ENCODE results near the gene GBA3.

Gene GBA3

DNA sequence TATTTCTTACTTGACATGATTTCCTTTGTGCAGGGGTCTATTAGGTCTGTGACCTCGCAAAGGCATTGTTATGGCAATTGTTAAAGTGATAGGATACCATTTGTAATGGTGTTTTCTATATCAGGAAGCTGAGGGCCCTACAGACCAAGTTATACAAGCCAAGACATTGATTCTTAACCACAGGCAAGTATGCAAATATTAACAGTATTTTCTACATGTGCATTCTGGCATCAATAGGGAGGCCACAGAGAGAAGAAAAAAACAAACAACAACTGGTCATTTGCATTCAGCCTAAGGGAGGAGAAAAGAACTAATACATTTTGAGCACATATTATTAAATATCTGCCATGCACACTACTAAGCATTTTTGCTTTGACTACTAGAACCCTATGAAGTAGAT lies 28.5 kb downstream of the GBA3 start:
- peaks cover 12% of the 10 kb centered on the region for H3K4me1 ChIP-seq (ENCODE audit: low read length)
- H3K27ac ChIP-seq (ENCODE audit: low read length) = no peak overlapping the region
- no peaks in the 10 kb centered on the region for H3K9me3 ChIP-seq (ENCODE audit: insufficient read depth, low read length)
- no peak for TF ChIP-seq EZH2phosphoT487 (IDR thresholded peaks at IDR 0.05; ENCODE audit: low read depth)
- TF ChIP-seq, protein P1, sequence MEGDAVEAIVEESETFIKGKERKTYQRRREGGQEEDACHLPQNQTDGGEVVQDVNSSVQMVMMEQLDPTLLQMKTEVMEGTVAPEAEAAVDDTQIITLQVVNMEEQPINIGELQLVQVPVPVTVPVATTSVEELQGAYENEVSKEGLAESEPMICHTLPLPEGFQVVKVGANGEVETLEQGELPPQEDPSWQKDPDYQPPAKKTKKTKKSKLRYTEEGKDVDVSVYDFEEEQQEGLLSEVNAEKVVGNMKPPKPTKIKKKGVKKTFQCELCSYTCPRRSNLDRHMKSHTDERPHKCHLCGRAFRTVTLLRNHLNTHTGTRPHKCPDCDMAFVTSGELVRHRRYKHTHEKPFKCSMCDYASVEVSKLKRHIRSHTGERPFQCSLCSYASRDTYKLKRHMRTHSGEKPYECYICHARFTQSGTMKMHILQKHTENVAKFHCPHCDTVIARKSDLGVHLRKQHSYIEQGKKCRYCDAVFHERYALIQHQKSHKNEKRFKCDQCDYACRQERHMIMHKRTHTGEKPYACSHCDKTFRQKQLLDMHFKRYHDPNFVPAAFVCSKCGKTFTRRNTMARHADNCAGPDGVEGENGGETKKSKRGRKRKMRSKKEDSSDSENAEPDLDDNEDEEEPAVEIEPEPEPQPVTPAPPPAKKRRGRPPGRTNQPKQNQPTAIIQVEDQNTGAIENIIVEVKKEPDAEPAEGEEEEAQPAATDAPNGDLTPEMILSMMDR (IDR thresholded peaks at IDR 0.05; ENCODE audit: low read depth, low read length) = no peak
- no peak overlapping the region for H3K9ac ChIP-seq (ENCODE audit: low read length)
- no peaks in the 10 kb centered on the region for H3K27me3 ChIP-seq (ENCODE audit: low read depth, low read length)
- H3K4me2 ChIP-seq (ENCODE audit: low read length) = no peak overlapping the region
- H3K79me2 ChIP-seq (ENCODE audit: low read length) = no peaks in the 10 kb centered on the region
- H2AFZ ChIP-seq (ENCODE audit: low read depth, low read length) = no peak overlapping the region
- H4K20me1 ChIP-seq (ENCODE audit: insufficient read depth, low read length) = no peaks in the 10 kb centered on the region
- peaks cover 5% of the 10 kb centered on the region for H3K36me3 ChIP-seq (replicated peaks; ENCODE audit: low read depth, low read length)
- H3K4me3 ChIP-seq (ENCODE audit: low read length) = no peak overlapping the region

DNA sequence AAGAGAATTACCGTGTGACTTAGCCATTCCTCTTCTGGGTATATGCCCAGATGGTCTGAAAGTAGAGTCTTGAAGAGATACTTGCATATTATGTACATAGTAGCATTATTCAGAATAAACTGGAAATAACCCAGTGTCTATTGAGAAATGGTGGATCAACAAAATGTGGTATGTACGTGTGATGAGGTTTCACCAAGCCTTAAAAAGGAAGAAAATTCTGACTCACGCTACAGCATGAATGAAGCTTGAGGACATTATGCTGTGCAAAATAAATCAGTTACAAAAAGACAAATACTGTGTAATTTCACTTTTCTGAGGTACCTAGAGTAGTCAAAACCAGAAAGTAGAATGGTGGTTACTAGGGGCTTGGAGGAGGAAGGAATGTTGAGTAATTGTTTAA lies 37.3 kb downstream of the GBA3 start:
- Histone ChIP-seq H3K27me3 (ENCODE audit: low read depth, low read length) (no peaks in the 10 kb centered on the region), H3K36me3 (replicated peaks; ENCODE audit: low read depth, low read length) (peaks cover 43% of the 10 kb centered on the region), H3K27ac (ENCODE audit: low read length) (peak overlapping the region; percentile 64), H2AFZ (ENCODE audit: low read depth, low read length) (no peak overlapping the region), H3K9me3 (ENCODE audit: insufficient read depth, low read length) (peaks cover 15% of the 10 kb centered on the region; the same call in 1 of the 2 replicates), H3K4me3 (ENCODE audit: low read length) (no peak overlapping the region), H3K4me2 (ENCODE audit: low read length) (peak overlapping the region; percentile 15; the same call in 1 of the 2 replicates), H3K4me1 (ENCODE audit: low read length) (peaks cover 24% of the 10 kb centered on the region), H3K79me2 (ENCODE audit: low read length) (no peaks in the 10 kb centered on the region), H4K20me1 (ENCODE audit: insufficient read depth, low read length) (no peaks in the 10 kb centered on the region), H3K9ac (ENCODE audit: low read length) (no peak overlapping the region)
- TF ChIP-seq, protein P1 (IDR thresholded peaks at IDR 0.05; ENCODE audit: low read depth, low read length) = no peak
- no peak for TF ChIP-seq EZH2phosphoT487 (IDR thresholded peaks at IDR 0.05; ENCODE audit: low read depth)

DNA sequence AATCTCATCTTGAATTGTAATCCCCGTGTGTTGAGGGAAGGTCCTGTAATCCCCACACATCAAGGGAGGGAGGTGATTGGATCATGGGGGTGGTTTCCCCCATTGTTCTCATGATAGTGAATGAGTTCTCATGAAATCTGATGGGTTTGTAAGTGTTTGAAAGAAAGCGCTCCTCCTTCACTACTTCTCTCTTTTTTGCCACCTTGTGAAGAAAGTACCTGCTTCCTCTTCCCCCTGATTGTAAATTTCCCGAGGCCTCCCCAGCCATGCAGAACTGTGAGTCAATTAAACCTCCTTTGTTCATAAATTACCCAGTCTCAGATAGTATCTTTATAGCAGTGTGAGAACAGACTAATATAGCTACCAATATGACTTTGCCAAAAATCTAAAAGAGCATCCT lies 41.1 kb downstream of the GBA3 start:
- Histone ChIP-seq H3K4me2 (ENCODE audit: low read length) (no peak overlapping the region), H3K36me3 (replicated peaks; ENCODE audit: low read depth, low read length) (peaks cover 44% of the 10 kb centered on the region), H3K79me2 (ENCODE audit: low read length) (no peaks in the 10 kb centered on the region), H3K4me1 (ENCODE audit: low read length) (peaks cover 24% of the 10 kb centered on the region), H2AFZ (ENCODE audit: low read depth, low read length) (no peak overlapping the region), H3K27me3 (ENCODE audit: low read depth, low read length) (no peaks in the 10 kb centered on the region), H3K9ac (ENCODE audit: low read length) (no peak overlapping the region), H3K4me3 (ENCODE audit: low read length) (no peak overlapping the region), H3K9me3 (ENCODE audit: insufficient read depth, low read length) (peaks cover 15% of the 10 kb centered on the region; the same call in 1 of the 2 replicates), H3K27ac (ENCODE audit: low read length) (peak overlapping the region; percentile 32; the same call in 1 of the 2 replicates), H4K20me1 (ENCODE audit: insufficient read depth, low read length) (no peaks in the 10 kb centered on the region)
- TF ChIP-seq, protein P1 (IDR thresholded peaks at IDR 0.05; ENCODE audit: low read depth, low read length) = no peak
- TF ChIP-seq EZH2phosphoT487 (IDR thresholded peaks at IDR 0.05; ENCODE audit: low read depth) = no peak

DNA sequence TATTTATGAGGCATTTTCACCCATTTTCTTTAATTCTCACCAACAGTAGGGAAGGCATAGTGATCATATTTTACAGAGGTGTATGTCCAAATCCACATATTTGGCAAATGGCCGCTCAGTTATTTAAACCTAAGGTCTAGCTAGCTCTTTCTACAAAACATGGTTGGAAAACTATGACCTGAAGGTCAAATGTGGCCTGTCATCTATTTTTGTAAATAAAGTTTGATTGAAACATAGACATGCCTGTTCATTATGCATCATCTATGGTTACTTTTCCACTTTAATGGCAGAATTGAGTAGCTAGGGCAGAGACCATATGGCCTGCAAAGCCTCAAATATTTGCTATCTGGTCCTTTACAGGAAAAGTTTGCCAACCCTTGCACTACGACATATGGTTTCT lies 44.2 kb downstream of the GBA3 start:
- Histone ChIP-seq H2AFZ (ENCODE audit: low read depth, low read length) (no peak overlapping the region), H3K27me3 (ENCODE audit: low read depth, low read length) (no peaks in the 10 kb centered on the region), H3K79me2 (ENCODE audit: low read length) (no peaks in the 10 kb centered on the region), H3K27ac (ENCODE audit: low read length) (no peak overlapping the region), H3K9me3 (ENCODE audit: insufficient read depth, low read length) (peaks cover 9% of the 10 kb centered on the region; the same call in 1 of the 2 replicates), H3K4me3 (ENCODE audit: low read length) (no peak overlapping the region), H3K4me1 (ENCODE audit: low read length) (peaks cover 11% of the 10 kb centered on the region; the same call in 1 of the 2 replicates), H3K36me3 (replicated peaks; ENCODE audit: low read depth, low read length) (peaks cover 31% of the 10 kb centered on the region), H4K20me1 (ENCODE audit: insufficient read depth, low read length) (no peaks in the 10 kb centered on the region), H3K4me2 (ENCODE audit: low read length) (no peak overlapping the region), H3K9ac (ENCODE audit: low read length) (no peak overlapping the region)
- TF ChIP-seq, protein P1 (IDR thresholded peaks at IDR 0.05; ENCODE audit: low read depth, low read length) = no peak
- no peak for TF ChIP-seq EZH2phosphoT487 (IDR thresholded peaks at IDR 0.05; ENCODE audit: low read depth)
